K562 (cell line): ENCODE measurements around the gene ELF2. TPM values are rescaled to one million over a fixed set of nuclear protein-coding genes. Genes with fewer than 3 reads are reported as not detected.
A peak's percentile ranks its signal among the peaks of the same experiment; 100 is the strongest.

Experiments used
- BCOR ChIP-seq: fragments of 450-650 bp; IDR thresholded peaks from 2 replicates; pipeline ENCODE4 v1.6.1; 2016
- ETV1 ChIP-seq: fragments of 450-650 bp; conservative IDR thresholded peaks from 2 replicates; pipeline ENCODE4 v1.6.1; 2016; ENCODE audit warnings: missing genetic modification characterization, control low read depth, low read depth, missing compliant biosample characterization
- GATA2 ChIP-seq: sonication (generic); formaldehyde crosslinking; IDR thresholded peaks from 2 replicates; pipeline ENCODE4 v1.4.0; 2020; ENCODE audit warnings: mild to moderate bottlenecking, missing genetic modification reagents
- GATAD2A ChIP-seq: fragments of 450-650 bp; IDR thresholded peaks from 2 replicates; pipeline ENCODE4 v1.6.1; 2017
- KLF13 ChIP-seq: fragments of 450-650 bp; IDR thresholded peaks from 2 replicates; pipeline ENCODE4 v1.6.1; 2016; ENCODE audit warnings: missing genetic modification characterization, low read depth, mild to moderate bottlenecking, missing compliant biosample characterization, moderate library complexity, borderline replicate concordance
- MXI1 ChIP-seq: IDR thresholded peaks from 2 replicates; pipeline ENCODE4 v1.6.1; 2011; ENCODE audit warnings: low read depth, mild to moderate bottlenecking, improper control_type of control experiment, low read length
- PYGO2 ChIP-seq: fragments of 450-650 bp; IDR thresholded peaks from 2 replicates; pipeline ENCODE4 v1.6.1; 2016; ENCODE audit warnings: mild to moderate bottlenecking, missing genetic modification characterization, moderate library complexity, missing compliant biosample characterization
- RUNX1 ChIP-seq: sonication (generic); IDR thresholded peaks from 2 replicates; pipeline ENCODE4 v1.6.1; 2016; ENCODE audit warnings: antibody characterized with exemption, low read depth
- SMAD1 ChIP-seq: fragments of 150-350 bp; IDR thresholded peaks from 2 replicates; pipeline ENCODE4 v1.6.1; 2014; ENCODE audit warnings: low read length, low read depth; ENCODE audit not compliant: partially characterized antibody
- SMARCA5 ChIP-seq: fragments of 450-650 bp; IDR thresholded peaks from 2 replicates; pipeline ENCODE4 v1.6.1; 2016
- TCF7L2 ChIP-seq: fragments of 150-350 bp; IDR thresholded peaks from 2 replicates; pipeline ENCODE4 v1.6.1; 2016; ENCODE audit warnings: low read depth, mild to moderate bottlenecking, low read length, moderate library complexity
- ZC3H11A ChIP-seq: IDR thresholded peaks from 2 replicates; pipeline ENCODE4 v1.6.1; 2012; ENCODE audit warnings: low read depth, low read length, improper control_type of control experiment
- ZNF696 ChIP-seq: fragments of 250-450 bp; sonication (Bioruptor Pico); conservative IDR thresholded peaks from 2 replicates; pipeline ENCODE4 v1.4.0; 2020; ENCODE audit warnings: mild to moderate bottlenecking, moderate library complexity
- polyA plus RNA-seq, 8 experiments: library from polyadenylated mRNA; depleted of rRNA in 4 of 8; stranded (reverse) in 5 of 8; unstranded in 3 of 8; fragments of >200 nt; fragmentation: Nextera tagmentation in 2 of 8; fragmentation: Illumina TruSeq in 1 of 8; extraction: Ambion mirVana in 2 of 8; extraction: Trizol in 1 of 8; gene quantifications; 2 replicates each; pipeline versions ENCODE4 v1.2.1 to v1.2.3, GENCODE V29; 2011 to 2014; ENCODE audit warnings: inconsistent platforms in 1 of 8, missing spikeins in 1 of 8
- total RNA-seq, 7 experiments: library from RNA; depleted of rRNA in 6 of 7; stranded (reverse); fragments of >200 nt in 6 of 7; fragmentation: Illumina TruSeq in 2 of 7; extraction: Trizol in 2 of 7; gene quantifications; 2 replicates each; pipeline versions ENCODE4 v1.2.1 to v1.2.3, GENCODE V29; 2011 to 2021; ENCODE audit warnings: low replicate concordance in 1 of 7
- TF ChIP-seq, protein P1 (sequence below): sonication (generic); formaldehyde crosslinking; IDR thresholded peaks from 2 replicates; pipeline ENCODE4 v1.8.0; 2022; ENCODE audit warnings: mild to moderate bottlenecking, missing genetic modification reagents
- TF ChIP-seq, protein P2 (sequence below): fragments of 250-450 bp; sonication (Bioruptor Pico); IDR thresholded peaks from 2 replicates; pipeline ENCODE4 v1.4.0; 2020
- TF ChIP-seq, protein P3 (sequence below): fragments of 450-650 bp; IDR thresholded peaks from 2 replicates; pipeline ENCODE4 v1.7.1; 2018; ENCODE audit warnings: mild to moderate bottlenecking, low read depth; ENCODE audit not compliant: partially characterized antibody
- TF ChIP-seq, protein P4 (sequence below): sonication (generic); formaldehyde crosslinking; IDR thresholded peaks from 2 replicates; pipeline ENCODE4 v1.8.0; 2022; ENCODE audit warnings: missing genetic modification reagents, mild to moderate bottlenecking, borderline replicate concordance
- TF ChIP-seq, protein P5 (sequence below): fragments of 450-650 bp; IDR thresholded peaks from one replicate; pipeline ENCODE4 v1.6.1; 2018; ENCODE audit warnings: mild to moderate bottlenecking, moderate library complexity; ENCODE audit not compliant: partially characterized antibody

Gene ELF2
- total and polyA plus RNA-seq, 9 of the 15 experiments (the other 6 are each of a cell fraction or from before 2014, with no cell fraction given): 9.4 to 58.7 (median 41.6) TPM

DNA sequence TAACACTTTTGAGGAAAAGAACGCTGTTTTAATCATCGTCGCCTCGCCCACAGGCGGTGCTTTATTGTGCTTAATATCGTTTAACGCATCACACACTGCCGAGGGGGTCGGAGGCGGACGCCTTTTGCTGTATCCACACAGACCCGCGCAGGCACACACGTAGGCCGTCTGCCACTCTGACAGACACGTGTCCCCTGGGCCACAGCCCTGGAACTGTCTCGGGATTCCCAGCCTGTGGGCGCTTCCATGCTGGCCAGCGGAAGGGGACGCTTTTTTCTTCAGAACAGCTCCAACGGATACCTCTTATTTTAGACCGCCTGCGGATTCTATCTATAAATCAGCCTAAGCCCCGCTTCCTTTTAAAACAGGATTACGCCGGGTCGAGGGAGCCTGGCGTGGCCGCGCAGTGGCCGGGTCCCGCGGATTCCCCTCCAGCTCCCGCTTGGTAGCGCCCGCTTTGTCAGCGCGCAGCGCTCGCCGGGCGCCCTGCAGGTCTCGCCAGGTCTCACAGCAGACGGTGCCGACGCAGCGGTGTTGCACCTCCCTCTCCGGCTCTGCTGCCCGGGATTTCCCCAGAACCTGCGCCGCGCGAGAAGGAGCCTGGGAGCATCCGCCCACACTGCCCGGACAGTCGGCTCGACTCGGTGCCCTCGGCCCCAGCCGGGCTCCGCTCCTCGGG lies 161.6 kb downstream of the ELF2 start, which contains the start of gene NOCT (continued):
- TF ChIP-seq, protein P1, sequence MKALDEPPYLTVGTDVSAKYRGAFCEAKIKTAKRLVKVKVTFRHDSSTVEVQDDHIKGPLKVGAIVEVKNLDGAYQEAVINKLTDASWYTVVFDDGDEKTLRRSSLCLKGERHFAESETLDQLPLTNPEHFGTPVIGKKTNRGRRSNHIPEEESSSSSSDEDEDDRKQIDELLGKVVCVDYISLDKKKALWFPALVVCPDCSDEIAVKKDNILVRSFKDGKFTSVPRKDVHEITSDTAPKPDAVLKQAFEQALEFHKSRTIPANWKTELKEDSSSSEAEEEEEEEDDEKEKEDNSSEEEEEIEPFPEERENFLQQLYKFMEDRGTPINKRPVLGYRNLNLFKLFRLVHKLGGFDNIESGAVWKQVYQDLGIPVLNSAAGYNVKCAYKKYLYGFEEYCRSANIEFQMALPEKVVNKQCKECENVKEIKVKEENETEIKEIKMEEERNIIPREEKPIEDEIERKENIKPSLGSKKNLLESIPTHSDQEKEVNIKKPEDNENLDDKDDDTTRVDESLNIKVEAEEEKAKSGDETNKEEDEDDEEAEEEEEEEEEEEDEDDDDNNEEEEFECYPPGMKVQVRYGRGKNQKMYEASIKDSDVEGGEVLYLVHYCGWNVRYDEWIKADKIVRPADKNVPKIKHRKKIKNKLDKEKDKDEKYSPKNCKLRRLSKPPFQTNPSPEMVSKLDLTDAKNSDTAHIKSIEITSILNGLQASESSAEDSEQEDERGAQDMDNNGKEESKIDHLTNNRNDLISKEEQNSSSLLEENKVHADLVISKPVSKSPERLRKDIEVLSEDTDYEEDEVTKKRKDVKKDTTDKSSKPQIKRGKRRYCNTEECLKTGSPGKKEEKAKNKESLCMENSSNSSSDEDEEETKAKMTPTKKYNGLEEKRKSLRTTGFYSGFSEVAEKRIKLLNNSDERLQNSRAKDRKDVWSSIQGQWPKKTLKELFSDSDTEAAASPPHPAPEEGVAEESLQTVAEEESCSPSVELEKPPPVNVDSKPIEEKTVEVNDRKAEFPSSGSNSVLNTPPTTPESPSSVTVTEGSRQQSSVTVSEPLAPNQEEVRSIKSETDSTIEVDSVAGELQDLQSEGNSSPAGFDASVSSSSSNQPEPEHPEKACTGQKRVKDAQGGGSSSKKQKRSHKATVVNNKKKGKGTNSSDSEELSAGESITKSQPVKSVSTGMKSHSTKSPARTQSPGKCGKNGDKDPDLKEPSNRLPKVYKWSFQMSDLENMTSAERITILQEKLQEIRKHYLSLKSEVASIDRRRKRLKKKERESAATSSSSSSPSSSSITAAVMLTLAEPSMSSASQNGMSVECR (CRISPR knock-in tag): peak; percentile 68; the same call in 1 of the 2 replicates
- TF ChIP-seq RUNX1: no peak; the same call in 1 of the 2 replicates
- TF ChIP-seq, protein P2, sequence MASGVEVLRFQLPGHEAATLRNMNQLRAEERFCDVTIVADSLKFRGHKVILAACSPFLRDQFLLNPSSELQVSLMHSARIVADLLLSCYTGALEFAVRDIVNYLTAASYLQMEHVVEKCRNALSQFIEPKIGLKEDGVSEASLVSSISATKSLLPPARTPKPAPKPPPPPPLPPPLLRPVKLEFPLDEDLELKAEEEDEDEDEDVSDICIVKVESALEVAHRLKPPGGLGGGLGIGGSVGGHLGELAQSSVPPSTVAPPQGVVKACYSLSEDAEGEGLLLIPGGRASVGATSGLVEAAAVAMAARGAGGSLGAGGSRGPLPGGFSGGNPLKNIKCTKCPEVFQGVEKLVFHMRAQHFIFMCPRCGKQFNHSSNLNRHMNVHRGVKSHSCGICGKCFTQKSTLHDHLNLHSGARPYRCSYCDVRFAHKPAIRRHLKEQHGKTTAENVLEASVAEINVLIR (CRISPR knock-in tag): peak; percentile 9; the same call in 1 of the 2 replicates
- TF ChIP-seq TCF7L2: peak; percentile 92
- TF ChIP-seq MXI1: peak; percentile 96
- 0 out of 2 replicates have a peak, but pooled peaks have one; percentile 38 for TF ChIP-seq GATAD2A
- TF ChIP-seq KLF13 (tag): peak; percentile 23; the same call in 1 of the 2 replicates
- TF ChIP-seq SMARCA5: no peak
- TF ChIP-seq BCOR: no peak
- no peak for TF ChIP-seq GATA2 (CRISPR knock-in tag)
- TF ChIP-seq, protein P3, sequence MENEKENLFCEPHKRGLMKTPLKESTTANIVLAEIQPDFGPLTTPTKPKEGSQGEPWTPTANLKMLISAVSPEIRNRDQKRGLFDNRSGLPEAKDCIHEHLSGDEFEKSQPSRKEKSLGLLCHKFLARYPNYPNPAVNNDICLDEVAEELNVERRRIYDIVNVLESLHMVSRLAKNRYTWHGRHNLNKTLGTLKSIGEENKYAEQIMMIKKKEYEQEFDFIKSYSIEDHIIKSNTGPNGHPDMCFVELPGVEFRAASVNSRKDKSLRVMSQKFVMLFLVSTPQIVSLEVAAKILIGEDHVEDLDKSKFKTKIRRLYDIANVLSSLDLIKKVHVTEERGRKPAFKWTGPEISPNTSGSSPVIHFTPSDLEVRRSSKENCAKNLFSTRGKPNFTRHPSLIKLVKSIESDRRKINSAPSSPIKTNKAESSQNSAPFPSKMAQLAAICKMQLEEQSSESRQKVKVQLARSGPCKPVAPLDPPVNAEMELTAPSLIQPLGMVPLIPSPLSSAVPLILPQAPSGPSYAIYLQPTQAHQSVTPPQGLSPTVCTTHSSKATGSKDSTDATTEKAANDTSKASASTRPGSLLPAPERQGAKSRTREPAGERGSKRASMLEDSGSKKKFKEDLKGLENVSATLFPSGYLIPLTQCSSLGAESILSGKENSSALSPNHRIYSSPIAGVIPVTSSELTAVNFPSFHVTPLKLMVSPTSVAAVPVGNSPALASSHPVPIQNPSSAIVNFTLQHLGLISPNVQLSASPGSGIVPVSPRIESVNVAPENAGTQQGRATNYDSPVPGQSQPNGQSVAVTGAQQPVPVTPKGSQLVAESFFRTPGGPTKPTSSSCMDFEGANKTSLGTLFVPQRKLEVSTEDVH: no peak
- TF ChIP-seq, protein P4, sequence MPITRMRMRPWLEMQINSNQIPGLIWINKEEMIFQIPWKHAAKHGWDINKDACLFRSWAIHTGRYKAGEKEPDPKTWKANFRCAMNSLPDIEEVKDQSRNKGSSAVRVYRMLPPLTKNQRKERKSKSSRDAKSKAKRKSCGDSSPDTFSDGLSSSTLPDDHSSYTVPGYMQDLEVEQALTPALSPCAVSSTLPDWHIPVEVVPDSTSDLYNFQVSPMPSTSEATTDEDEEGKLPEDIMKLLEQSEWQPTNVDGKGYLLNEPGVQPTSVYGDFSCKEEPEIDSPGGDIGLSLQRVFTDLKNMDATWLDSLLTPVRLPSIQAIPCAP: no peak
- TF ChIP-seq, protein P5, sequence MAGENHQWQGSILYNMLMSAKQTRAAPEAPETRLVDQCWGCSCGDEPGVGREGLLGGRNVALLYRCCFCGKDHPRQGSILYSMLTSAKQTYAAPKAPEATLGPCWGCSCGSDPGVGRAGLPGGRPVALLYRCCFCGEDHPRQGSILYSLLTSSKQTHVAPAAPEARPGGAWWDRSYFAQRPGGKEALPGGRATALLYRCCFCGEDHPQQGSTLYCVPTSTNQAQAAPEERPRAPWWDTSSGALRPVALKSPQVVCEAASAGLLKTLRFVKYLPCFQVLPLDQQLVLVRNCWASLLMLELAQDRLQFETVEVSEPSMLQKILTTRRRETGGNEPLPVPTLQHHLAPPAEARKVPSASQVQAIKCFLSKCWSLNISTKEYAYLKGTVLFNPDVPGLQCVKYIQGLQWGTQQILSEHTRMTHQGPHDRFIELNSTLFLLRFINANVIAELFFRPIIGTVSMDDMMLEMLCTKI: no peak
- peak; percentile 49 for TF ChIP-seq SMAD1
- TF ChIP-seq ETV1 (tag): peak; percentile 41
- no peak for TF ChIP-seq ZNF696 (CRISPR knock-in tag)
- TF ChIP-seq PYGO2: no peak
- TF ChIP-seq ZC3H11A: no peak
